Keratinocyte (primary cell): ENCODE measurements around the gene GOLGA7B. TPM values are rescaled to one million over a fixed set of nuclear protein-coding genes. Genes with fewer than 3 reads are reported as not detected.

Source experiments
- DNase-seq: peaks from one replicate; pipeline ENCODE4 v3.0.0-alpha.2; 2011; ENCODE audit warnings: low read depth, missing footprints, low spot score
- FAIRE-seq: peaks from 2 replicates; lab custom pipeline; 2011; peaks lifted over from hg19 to GRCh38; lab: Jason Lieb, UNC
- H2AFZ ChIP-seq: 2 replicates; pipeline ENCODE4 v1.6.0; 2012; ENCODE audit warnings: low read length, control low read depth, inconsistent platforms; ENCODE audit not compliant: control insufficient read depth
- H3K27ac ChIP-seq: 2 replicates; pipeline ENCODE4 v1.5.1; 2011; ENCODE audit warnings: low read length; ENCODE audit not compliant: control insufficient read depth, insufficient read depth
- H3K27me3 ChIP-seq: 3 replicates; pipeline ENCODE4 v1.6.0; 2011; ENCODE audit warnings: low read length; ENCODE audit not compliant: control insufficient read depth, insufficient read depth; ENCODE audit errors: extremely low read depth
- H3K36me3 ChIP-seq, 2 experiments: 2 replicates in 1 of 2; 3 replicates in 1 of 2; pipeline ENCODE4 v1.5.1; 2011; ENCODE audit warnings: low read length in 2 of 2, mild to moderate bottlenecking in 1 of 2; ENCODE audit not compliant: control insufficient read depth in 2 of 2, insufficient read depth in 2 of 2; ENCODE audit errors: extremely low read depth in 1 of 2
- H3K4me1 ChIP-seq: 3 replicates; pipeline ENCODE4 v1.5.1; 2011; ENCODE audit warnings: low read length; ENCODE audit not compliant: control insufficient read depth, insufficient read depth; ENCODE audit errors: extremely low read depth
- H3K4me2 ChIP-seq: 3 replicates; pipeline ENCODE4 v1.6.0; 2011; ENCODE audit warnings: low read depth, low read length; ENCODE audit not compliant: control insufficient read depth, insufficient read depth; ENCODE audit errors: extremely low read depth
- H3K4me3 ChIP-seq, 3 experiments: fragments of 200-600 bp in 1 of 3; sonication (generic) in 1 of 3; 2 replicates in 2 of 3; 3 replicates in 1 of 3; pipeline ENCODE4 v1.5.1; 2011 to 2016; ENCODE audit warnings: low read length in 3 of 3, mild to moderate bottlenecking in 3 of 3, control low read depth in 2 of 3, inconsistent platforms in 1 of 3, low read depth in 1 of 3, mixed read lengths in 1 of 3, mixed run types in 1 of 3, moderate library complexity in 1 of 3; ENCODE audit not compliant: control insufficient read depth in 2 of 3, insufficient read depth in 2 of 3; ENCODE audit errors: extremely low read depth in 1 of 3
- H3K79me2 ChIP-seq: 2 replicates; pipeline ENCODE4 v1.6.0; 2012; ENCODE audit warnings: low read length; ENCODE audit not compliant: control insufficient read depth, insufficient read depth
- H3K9ac ChIP-seq: 3 replicates; pipeline ENCODE4 v1.6.0; 2011; ENCODE audit warnings: low read length; ENCODE audit not compliant: control insufficient read depth, insufficient read depth; ENCODE audit errors: extremely low read depth
- H3K9me1 ChIP-seq: 3 replicates; pipeline ENCODE4 v1.6.0; 2011; ENCODE audit warnings: low read length; ENCODE audit not compliant: control insufficient read depth, insufficient read depth; ENCODE audit errors: extremely low read depth
- H3K9me3 ChIP-seq: 2 replicates; pipeline ENCODE4 v1.5.1; 2012; ENCODE audit warnings: low read depth, low read length; ENCODE audit not compliant: control insufficient read depth
- H4K20me1 ChIP-seq: 3 replicates; pipeline ENCODE4 v1.6.0; 2011; ENCODE audit warnings: low read length; ENCODE audit not compliant: control insufficient read depth, insufficient read depth; ENCODE audit errors: extremely low read depth
- EZH2 ChIP-seq: IDR thresholded peaks from one replicate; pipeline ENCODE4 v1.6.1; 2012; ENCODE audit warnings: inconsistent platforms, mild to moderate bottlenecking, low read length, moderate library complexity
- dilution Hi-C: fragments of 300-500 bp; cut with MboI; formaldehyde crosslinking; loops from one replicate; pipeline ENCODE4 v1.7.0; 2020; ENCODE audit warnings: low sequenced_read_pairs; ENCODE audit not compliant: extremely low pct_ligation_motif_present
- polyA plus RNA-seq, 5 experiments: library from polyadenylated mRNA; depleted of rRNA in 3 of 5; stranded (reverse) in 3 of 5; stranded (forward) in 1 of 5; unstranded in 1 of 5; fragments of >200 nt; gene quantifications; 1 replicate in 1 of 5; 2 replicates in 3 of 5; 3 replicates in 1 of 5; pipeline versions ENCODE4 v1.2.1 to v1.2.3, GENCODE V29; 2011 to 2012; ENCODE audit warnings: missing spikeins in 2 of 5, low read depth in 1 of 5, low replicate concordance in 1 of 5
- TF ChIP-seq, protein P1 (sequence below), 3 experiments: IDR thresholded peaks in 1 of 3; conservative IDR thresholded peaks in 1 of 3; optimal IDR thresholded peaks in 1 of 3; 2 replicates in 2 of 3; 3 replicates in 1 of 3; pipeline versions ENCODE3 to v1.5.1; 2011; ENCODE audit warnings: low read length in 3 of 3, mild to moderate bottlenecking in 3 of 3, moderate library complexity in 2 of 3, control low read depth in 1 of 3, inconsistent platforms in 1 of 3; ENCODE audit not compliant: insufficient read depth in 2 of 3; ENCODE audit errors: extremely low read depth in 1 of 3

The GOLGA7B gene
- polyA plus RNA-seq, 1 donor (not counting 4 experiments of a cell fraction or from before 2014, with no cell fraction given) = 4.9 TPM

DNA sequence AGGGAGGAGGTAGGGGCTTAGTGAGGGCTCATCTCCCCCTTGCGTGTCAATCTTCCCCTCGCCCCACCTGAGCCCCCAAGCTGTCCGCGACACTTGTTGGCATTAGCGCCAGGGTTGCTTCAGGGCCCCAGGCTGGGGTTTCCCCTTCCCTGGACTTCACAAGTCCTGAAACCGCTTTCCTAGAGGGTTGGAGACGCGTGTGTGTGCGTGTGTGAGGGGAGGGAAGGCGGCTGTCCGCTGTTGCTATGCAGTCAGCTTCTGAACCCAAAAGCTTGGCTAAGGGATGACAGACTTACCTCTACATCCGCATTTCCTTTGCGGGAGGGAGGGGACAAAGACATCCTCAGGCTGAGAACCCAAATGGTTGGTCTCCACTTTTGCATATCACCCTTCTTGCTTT is 803 bp downstream of the GOLGA7B start:
- DNase-seq = no peak
- H3K4me2 ChIP-seq = peak overlapping the region; percentile 79
- peak; percentile 13 for FAIRE-seq
- no peak overlapping the region for H2AFZ ChIP-seq
- H3K27ac ChIP-seq = no peak overlapping the region
- no peak overlapping the region for H3K9ac ChIP-seq
- peak overlapping the region; percentile 26 to 48 (median 46) for H3K4me3 ChIP-seq
- no peaks in the 10 kb centered on the region for H3K27me3 ChIP-seq
- no peaks in the 10 kb centered on the region for H4K20me1 ChIP-seq
- H3K36me3 ChIP-seq = no peaks in the 10 kb centered on the region
- TF ChIP-seq, protein P1, sequence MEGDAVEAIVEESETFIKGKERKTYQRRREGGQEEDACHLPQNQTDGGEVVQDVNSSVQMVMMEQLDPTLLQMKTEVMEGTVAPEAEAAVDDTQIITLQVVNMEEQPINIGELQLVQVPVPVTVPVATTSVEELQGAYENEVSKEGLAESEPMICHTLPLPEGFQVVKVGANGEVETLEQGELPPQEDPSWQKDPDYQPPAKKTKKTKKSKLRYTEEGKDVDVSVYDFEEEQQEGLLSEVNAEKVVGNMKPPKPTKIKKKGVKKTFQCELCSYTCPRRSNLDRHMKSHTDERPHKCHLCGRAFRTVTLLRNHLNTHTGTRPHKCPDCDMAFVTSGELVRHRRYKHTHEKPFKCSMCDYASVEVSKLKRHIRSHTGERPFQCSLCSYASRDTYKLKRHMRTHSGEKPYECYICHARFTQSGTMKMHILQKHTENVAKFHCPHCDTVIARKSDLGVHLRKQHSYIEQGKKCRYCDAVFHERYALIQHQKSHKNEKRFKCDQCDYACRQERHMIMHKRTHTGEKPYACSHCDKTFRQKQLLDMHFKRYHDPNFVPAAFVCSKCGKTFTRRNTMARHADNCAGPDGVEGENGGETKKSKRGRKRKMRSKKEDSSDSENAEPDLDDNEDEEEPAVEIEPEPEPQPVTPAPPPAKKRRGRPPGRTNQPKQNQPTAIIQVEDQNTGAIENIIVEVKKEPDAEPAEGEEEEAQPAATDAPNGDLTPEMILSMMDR (optimal IDR thresholded peaks at IDR 0.05 in 1 of 3, IDR thresholded peaks at IDR 0.05 in 1 of 3, conservative IDR thresholded peaks at IDR 0.05 in 1 of 3; ENCODE audit: extremely low read depth in 1 of 3, insufficient read depth in 2 of 3, low read length in 3 of 3) = no peak
- no peak for TF ChIP-seq EZH2
- no peaks in the 10 kb centered on the region for H3K79me2 ChIP-seq
- dilution Hi-C loops = loop anchor here (25.0 kb wide), 1 partner anchor 88 kb away; the partner anchor contains the start of gene SFRP5
- H3K9me1 ChIP-seq = peaks cover 6% of the 10 kb centered on the region
- peaks cover 47% of the 10 kb centered on the region for H3K4me1 ChIP-seq
- no peaks in the 10 kb centered on the region for H3K9me3 ChIP-seq

DNA sequence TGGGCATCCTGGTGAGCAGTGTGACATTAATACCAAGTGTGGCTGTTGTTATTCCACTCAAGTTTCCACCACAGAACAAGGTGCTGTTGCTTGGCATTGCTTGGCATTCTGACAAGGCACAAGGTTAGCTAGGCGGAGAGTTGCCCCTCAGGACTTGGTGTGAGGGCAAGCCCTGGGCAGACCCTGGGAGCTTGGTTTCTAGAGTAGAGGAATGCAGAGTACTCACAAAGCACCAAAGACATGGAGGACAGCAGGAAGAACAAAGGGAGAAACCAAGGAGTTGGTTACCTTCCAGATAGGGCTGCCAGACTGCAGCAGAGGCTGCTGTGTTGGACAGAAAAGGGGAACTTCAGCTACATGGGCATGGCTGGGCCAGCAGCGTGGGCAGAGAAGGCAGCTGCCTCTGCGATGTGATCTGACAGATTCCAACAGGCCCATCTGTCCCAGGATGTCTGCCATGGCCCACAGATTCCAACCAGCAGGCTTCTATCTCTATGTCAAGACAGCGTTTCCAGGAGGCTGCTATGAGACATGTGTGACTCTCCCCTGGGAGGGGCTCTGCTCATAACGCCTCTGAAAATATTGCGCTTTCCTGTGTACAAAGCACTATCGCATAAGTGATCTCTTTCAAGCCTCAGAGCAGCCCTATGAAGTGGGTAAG is 1.8 kb downstream of the GOLGA7B start:
- dilution Hi-C loops = loop anchor here (25.0 kb wide), 1 partner anchor 89 kb away; the partner anchor contains the start of gene SFRP5
- Histone ChIP-seq H3K36me3 (no peaks in the 10 kb centered on the region), H4K20me1 (no peaks in the 10 kb centered on the region), H3K4me1 (peaks cover 47% of the 10 kb centered on the region), H3K9me3 (no peaks in the 10 kb centered on the region), H3K4me3 (peak overlapping the region in 1 of 3 experiments; percentile 14), H2AFZ (no peak overlapping the region), H3K27me3 (no peaks in the 10 kb centered on the region), H3K9me1 (peaks cover 6% of the 10 kb centered on the region), H3K9ac (no peak overlapping the region), H3K4me2 (peak overlapping the region; percentile 79), H3K27ac (peak overlapping the region; percentile 60), H3K79me2 (no peaks in the 10 kb centered on the region)
- no peak for DNase-seq
- FAIRE-seq = peak; percentile 98
- TF ChIP-seq, protein P1 (optimal IDR thresholded peaks at IDR 0.05 in 1 of 3, IDR thresholded peaks at IDR 0.05 in 1 of 3, conservative IDR thresholded peaks at IDR 0.05 in 1 of 3; ENCODE audit: extremely low read depth in 1 of 3, insufficient read depth in 2 of 3, low read length in 3 of 3) = peak in 1 of 3 experiments; percentile 27
- no peak for TF ChIP-seq EZH2
